Urinary bladder (tissue), 4 donors: ENCODE results near the gene SIGLEC1. TPM values are rescaled to one million over a fixed set of nuclear protein-coding genes. Genes with fewer than 3 reads are reported as not detected.

Experiments used
- DNase-seq: peaks from one replicate; pipeline ENCODE4 v3.0.0-alpha.2; 2015; ENCODE audit errors: extremely low spot score
- H3K27ac ChIP-seq: one replicate; pipeline ENCODE4 v1.5.1; 2013; ENCODE audit warnings: low read depth, mild to moderate bottlenecking, moderate library complexity
- H3K36me3 ChIP-seq: one replicate; pipeline ENCODE4 v1.6.1; 2013; ENCODE audit warnings: mild to moderate bottlenecking, moderate library complexity; ENCODE audit not compliant: insufficient read depth
- H3K4me1 ChIP-seq: one replicate; pipeline ENCODE4 v1.6.1; 2013; ENCODE audit warnings: mild to moderate bottlenecking, moderate library complexity; ENCODE audit not compliant: insufficient read depth
- H3K4me3 ChIP-seq: one replicate; pipeline ENCODE4 v1.5.1; 2013; ENCODE audit warnings: low read depth, low read length
- WGBS: extraction: QIAGEN DNeasy Blood & Tissue Kit; methylation state at CpG from one replicate; pipeline ENCODE4 v1.1.7; 2013; 5-methylcytosine and 5-hydroxymethylcytosine counted together
- polyA plus RNA-seq: library from polyadenylated mRNA; stranded (reverse); fragments of 200-250 nt; gene quantifications from one replicate; pipeline ENCODE4 v1.2.3, GENCODE V29; 2013
- total RNA-seq: library from RNA; depleted of rRNA; stranded (reverse); fragments of >200 nt; gene quantifications from one replicate; pipeline ENCODE4 v1.2.3, GENCODE V29; 2014
- donor health status: healthy with polysubstance abuse.
- donor health status: healthy.

SIGLEC1 gene
- 3.2 TPM for total RNA-seq
- 7.6 TPM for polyA plus RNA-seq

GRCh38 chr20:3712279-3712873 is at the start of gene SIGLEC1:
SIGLEC1 (minus strand) TSS chr20:3712600; CDS start chr20:3707128, 5,472 bp downstream.
- H3K4me3 ChIP-seq, result no peak within 1 kb of the TSS
- no peaks in the 10 kb centered on the region for H3K36me3 ChIP-seq
- no peak for DNase-seq
- 83% methylated on average over 15 of the region's 15 CpGs for WGBS
- no peak within 1 kb of the TSS for H3K27ac ChIP-seq
- H3K4me1 ChIP-seq, result no peaks in the 10 kb centered on the region

GRCh38 chr20:3760655-3761348 is 48.4 kb upstream of the SIGLEC1 start:
- H3K4me1 ChIP-seq, result no peaks in the 10 kb centered on the region
- 75% methylated on average over 10 of the region's 10 CpGs for WGBS
- no peak overlapping the region for H3K27ac ChIP-seq
- no peaks in the 10 kb centered on the region for H3K36me3 ChIP-seq
- H3K4me3 ChIP-seq, result no peak overlapping the region
- no peak for DNase-seq

- Histone ChIP-seq H3K4me3 (no peak overlapping the region), H3K27ac (no peak overlapping the region), H3K36me3 (no peaks in the 10 kb centered on the region), H3K4me1 (no peaks in the 10 kb centered on the region)
- DNase-seq, result no peak
- 92% methylated on average over 11 of the region's 11 CpGs for WGBS
Observed at GRCh38 chr20:3759884-3760283, 47.5 kb upstream of the SIGLEC1 start.

- 80% methylated on average over 11 of the region's 11 CpGs for WGBS
- no peaks in the 10 kb centered on the region for H3K4me1 ChIP-seq
- H3K27ac ChIP-seq, result no peak overlapping the region
- H3K4me3 ChIP-seq, result no peak overlapping the region
- no peak for DNase-seq
- H3K36me3 ChIP-seq, result no peaks in the 10 kb centered on the region
Observed at GRCh38 chr20:3759316-3759823, 47.0 kb upstream of the SIGLEC1 start.

GRCh38 chr20:3758566-3758965 is 46.2 kb upstream of the SIGLEC1 start:
- no peaks in the 10 kb centered on the region for H3K36me3 ChIP-seq
- H3K27ac ChIP-seq, result no peak overlapping the region
- H3K4me1 ChIP-seq, result no peaks in the 10 kb centered on the region
- no peak for DNase-seq
- H3K4me3 ChIP-seq, result no peak overlapping the region
- WGBS, result 84% methylated on average over 11 of the region's 11 CpGs

- H3K27ac ChIP-seq, result no peak overlapping the region
- no peaks in the 10 kb centered on the region for H3K4me1 ChIP-seq
- no peak for DNase-seq
- no peak overlapping the region for H3K4me3 ChIP-seq
- no peaks in the 10 kb centered on the region for H3K36me3 ChIP-seq
- 90% methylated on average over 2 of the region's 2 CpGs for WGBS
Observed at GRCh38 chr20:3757268-3757667, 44.9 kb upstream of the SIGLEC1 start.

GRCh38 chr20:3755814-3756480 is 43.5 kb upstream of the SIGLEC1 start:
- H3K27ac ChIP-seq, result no peak overlapping the region
- no peak overlapping the region for H3K4me3 ChIP-seq
- no peaks in the 10 kb centered on the region for H3K4me1 ChIP-seq
- no peak for DNase-seq
- 70% methylated on average over 5 of the region's 5 CpGs for WGBS
- no peaks in the 10 kb centered on the region for H3K36me3 ChIP-seq

GRCh38 chr20:3755269-3755668 is 42.9 kb upstream of the SIGLEC1 start:
- no peak for DNase-seq
- 83% methylated on average over 7 of the region's 7 CpGs for WGBS
- H3K27ac ChIP-seq, result no peak overlapping the region
- H3K4me1 ChIP-seq, result no peaks in the 10 kb centered on the region
- H3K4me3 ChIP-seq, result no peak overlapping the region
- H3K36me3 ChIP-seq, result no peaks in the 10 kb centered on the region

GRCh38 chr20:3754276-3754630 is 41.9 kb upstream of the SIGLEC1 start:
- no peak overlapping the region for H3K27ac ChIP-seq
- DNase-seq, result no peak
- no peaks in the 10 kb centered on the region for H3K4me1 ChIP-seq
- WGBS, result 91% methylated on average over 16 of the region's 16 CpGs
- H3K4me3 ChIP-seq, result no peak overlapping the region
- no peaks in the 10 kb centered on the region for H3K36me3 ChIP-seq

GRCh38 chr20:3753501-3754275 is 41.3 kb upstream of the SIGLEC1 start:
- H3K27ac ChIP-seq, result no peak overlapping the region
- H3K4me1 ChIP-seq, result no peaks in the 10 kb centered on the region
- WGBS, result 82% methylated on average over 26 of the region's 26 CpGs
- DNase-seq, result no peak
- H3K4me3 ChIP-seq, result no peak overlapping the region
- H3K36me3 ChIP-seq, result no peaks in the 10 kb centered on the region

- 38% methylated on average over 4 of the region's 4 CpGs for WGBS
- no peak for DNase-seq
- Histone ChIP-seq H3K27ac (no peak overlapping the region), H3K36me3 (no peaks in the 10 kb centered on the region), H3K4me3 (no peak overlapping the region), H3K4me1 (no peaks in the 10 kb centered on the region)
Observed at GRCh38 chr20:3753098-3753497, 40.7 kb upstream of the SIGLEC1 start.

- Histone ChIP-seq H3K4me3 (peak overlapping the region; percentile 19), H3K36me3 (no peaks in the 10 kb centered on the region), H3K4me1 (no peaks in the 10 kb centered on the region), H3K27ac (no peak overlapping the region)
- no peak for DNase-seq
- 54% methylated on average over 13 of the region's 13 CpGs for WGBS
Observed at GRCh38 chr20:3752386-3752759, 40.0 kb upstream of the SIGLEC1 start.

GRCh38 chr20:3751675-3752385 is 39.4 kb upstream of the SIGLEC1 start:
- 45% methylated on average over 95 of the region's 95 CpGs for WGBS
- DNase-seq, result no peak
- peak overlapping the region; percentile 19 for H3K4me3 ChIP-seq
- H3K4me1 ChIP-seq, result no peaks in the 10 kb centered on the region
- H3K36me3 ChIP-seq, result no peaks in the 10 kb centered on the region
- H3K27ac ChIP-seq, result no peak overlapping the region
